ENCODE results near the gene GPX2. TPM values are rescaled to one million over a fixed set of nuclear protein-coding genes. Genes with fewer than 3 reads are reported as not detected.

GPX2 gene
- total and polyA plus RNA-seq, 10 of the 15 experiments (the other 5 are each of a cell fraction or from before 2014, with no cell fraction given) = not detected

GRCh38 chr14:64986648-64987437, 44.3 kb upstream of the GPX2 start, which contains the start of gene FNTB (continued):
- TF ChIP-seq ZNF687 (IDR thresholded peaks at IDR 0.05) = no peak
- TF ChIP-seq, protein P1, sequence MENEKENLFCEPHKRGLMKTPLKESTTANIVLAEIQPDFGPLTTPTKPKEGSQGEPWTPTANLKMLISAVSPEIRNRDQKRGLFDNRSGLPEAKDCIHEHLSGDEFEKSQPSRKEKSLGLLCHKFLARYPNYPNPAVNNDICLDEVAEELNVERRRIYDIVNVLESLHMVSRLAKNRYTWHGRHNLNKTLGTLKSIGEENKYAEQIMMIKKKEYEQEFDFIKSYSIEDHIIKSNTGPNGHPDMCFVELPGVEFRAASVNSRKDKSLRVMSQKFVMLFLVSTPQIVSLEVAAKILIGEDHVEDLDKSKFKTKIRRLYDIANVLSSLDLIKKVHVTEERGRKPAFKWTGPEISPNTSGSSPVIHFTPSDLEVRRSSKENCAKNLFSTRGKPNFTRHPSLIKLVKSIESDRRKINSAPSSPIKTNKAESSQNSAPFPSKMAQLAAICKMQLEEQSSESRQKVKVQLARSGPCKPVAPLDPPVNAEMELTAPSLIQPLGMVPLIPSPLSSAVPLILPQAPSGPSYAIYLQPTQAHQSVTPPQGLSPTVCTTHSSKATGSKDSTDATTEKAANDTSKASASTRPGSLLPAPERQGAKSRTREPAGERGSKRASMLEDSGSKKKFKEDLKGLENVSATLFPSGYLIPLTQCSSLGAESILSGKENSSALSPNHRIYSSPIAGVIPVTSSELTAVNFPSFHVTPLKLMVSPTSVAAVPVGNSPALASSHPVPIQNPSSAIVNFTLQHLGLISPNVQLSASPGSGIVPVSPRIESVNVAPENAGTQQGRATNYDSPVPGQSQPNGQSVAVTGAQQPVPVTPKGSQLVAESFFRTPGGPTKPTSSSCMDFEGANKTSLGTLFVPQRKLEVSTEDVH (IDR thresholded peaks at IDR 0.05; ENCODE audit: low read depth, partially characterized antibody) = peak; percentile 17
- TF ChIP-seq YBX1 (IDR thresholded peaks at IDR 0.05) = no peak
- TF ChIP-seq POLR2AphosphoS5 (IDR thresholded peaks at IDR 0.05; ENCODE audit: low read length) = peak; percentile 73
- 0 out of 2 replicates have a peak, but pooled peaks have one; percentile 61 for TF ChIP-seq SMAD5 (IDR thresholded peaks at IDR 0.05; ENCODE audit: low read depth)
- TF ChIP-seq ZBED1 (IDR thresholded peaks at IDR 0.05; ENCODE audit: borderline replicate concordance) = 0 out of 2 replicates have a peak, but pooled peaks have one; percentile 46
- TF ChIP-seq, protein P2, sequence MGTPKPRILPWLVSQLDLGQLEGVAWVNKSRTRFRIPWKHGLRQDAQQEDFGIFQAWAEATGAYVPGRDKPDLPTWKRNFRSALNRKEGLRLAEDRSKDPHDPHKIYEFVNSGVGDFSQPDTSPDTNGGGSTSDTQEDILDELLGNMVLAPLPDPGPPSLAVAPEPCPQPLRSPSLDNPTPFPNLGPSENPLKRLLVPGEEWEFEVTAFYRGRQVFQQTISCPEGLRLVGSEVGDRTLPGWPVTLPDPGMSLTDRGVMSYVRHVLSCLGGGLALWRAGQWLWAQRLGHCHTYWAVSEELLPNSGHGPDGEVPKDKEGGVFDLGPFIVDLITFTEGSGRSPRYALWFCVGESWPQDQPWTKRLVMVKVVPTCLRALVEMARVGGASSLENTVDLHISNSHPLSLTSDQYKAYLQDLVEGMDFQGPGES (IDR thresholded peaks at IDR 0.05) = no peak; the same call in 1 of the 2 replicates
- TF ChIP-seq KLF5 (IDR thresholded peaks at IDR 0.05; ENCODE audit: partially characterized antibody) = peak; percentile 83
- TF ChIP-seq NFYA (IDR thresholded peaks at IDR 0.05; ENCODE audit: borderline replicate concordance, low read depth, low read length) = no peak
- TF ChIP-seq HDAC6 (IDR thresholded peaks at IDR 0.05; ENCODE audit: unreplicated experiment) = no peak
- peak; percentile 79 for TF ChIP-seq E2F4 (IDR thresholded peaks at IDR 0.05; ENCODE audit: low read depth, low read length)
- peak; percentile 46 to 81; a peak in 2 of 4 replicates for TF ChIP-seq BHLHE40 (IDR thresholded peaks at IDR 0.05; ENCODE audit: borderline replicate concordance in 1 of 2, low read depth in 2 of 2, low read length in 1 of 2)
- TF ChIP-seq SMARCA5 (IDR thresholded peaks at IDR 0.05) = peak; percentile 81
- peak; percentile 94 for TF ChIP-seq RAD21 (IDR thresholded peaks at IDR 0.05; ENCODE audit: insufficient read depth, low read depth, low read length)
- TF ChIP-seq TCF12 (IDR thresholded peaks at IDR 0.05; ENCODE audit: low read depth, low read length) = 0 out of 2 replicates have a peak, but pooled peaks have one; percentile 10
- peak; percentile 32; the same call in 1 of the 2 replicates for TF ChIP-seq CHD2 (IDR thresholded peaks at IDR 0.05; ENCODE audit: borderline replicate concordance, low read depth, low read length)
- TF ChIP-seq SUPT20H (IDR thresholded peaks at IDR 0.05; ENCODE audit: borderline replicate concordance, control insufficient read depth, low read depth, low read length) = no peak
- TF ChIP-seq NRF1 (conservative IDR thresholded peaks at IDR 0.05; ENCODE audit: low read depth, low read length) = 0 out of 2 replicates have a peak, but pooled peaks have one; percentile 11

Data from GM12878 (cell line).